Testis (tissue), 3 donors: Measurements from ENCODE around the gene AP2B1. TPM values are rescaled to one million over a fixed set of nuclear protein-coding genes. Genes with fewer than 3 reads are reported as not detected.

ENCODE experiments used
- DNase-seq: peaks from one replicate; pipeline ENCODE4 v3.0.0-alpha.2; 2019
- H3K27ac ChIP-seq, 2 donors: fragments of 200-600 bp; sonication (generic); one replicate each; pipeline ENCODE4 v1.5.1; 2019
- H3K27me3 ChIP-seq: fragments of 200-600 bp; sonication (generic); one replicate; pipeline ENCODE4 v1.5.1; 2019
- H3K36me3 ChIP-seq: fragments of 200-600 bp; sonication (generic); one replicate; pipeline ENCODE4 v1.5.1; 2017; ENCODE audit warnings: low read depth; ENCODE audit errors: missing control alignments
- H3K4me1 ChIP-seq: fragments of 200-600 bp; sonication (generic); one replicate; pipeline ENCODE4 v1.5.1; 2019
- H3K4me3 ChIP-seq, 2 donors: fragments of 200-600 bp; sonication (generic); one replicate each; pipeline ENCODE4 v1.5.1; 2017 to 2019
- H3K9me3 ChIP-seq: fragments of 200-600 bp; sonication (generic); one replicate; pipeline ENCODE4 v1.5.1; 2017
- CTCF ChIP-seq, 3 experiments: fragments of 450-650 bp in 2 of 3; fragments of 200-600 bp in 1 of 3; sonication (generic) in 1 of 3; IDR thresholded peaks; one replicate each; pipeline ENCODE4 v1.5.1; 2016 to 2019; ENCODE audit warnings: antibody characterized with exemption in 3 of 3, mild to moderate bottlenecking in 2 of 3, moderate library complexity in 1 of 3
- POLR2A ChIP-seq: fragments of 450-650 bp; IDR thresholded peaks from one replicate; pipeline ENCODE4 v1.6.1; 2017; ENCODE audit warnings: antibody characterized with exemption, mild to moderate bottlenecking, moderate library complexity
- WGBS, 2 donors: methylation state at CpG; one replicate each; pipeline ENCODE4 v1.1.5; 2018; 5-methylcytosine and 5-hydroxymethylcytosine counted together
- intact Hi-C: fragments of 100-400 bp; cut with DNase I; formaldehyde crosslinking; loops from one replicate; pipeline ENCODE4 v1.15.1; 2023; ENCODE audit warnings: low total_unique reads
- polyA plus RNA-seq: library from polyadenylated mRNA; stranded (reverse); fragments of 350-450 nt; fragmentation: Illumina TruSeq; extraction: RNeasy Lipid Tissue Mini Kit (QIAGEN cat#74804); gene quantifications from one replicate; pipeline ENCODE4 v1.2.3, GENCODE V29; 2014; ENCODE audit warnings: low read depth, low replicate concordance; ENCODE audit not compliant: insufficient read depth
- total RNA-seq, 2 donors: library from RNA; depleted of rRNA; stranded (reverse); fragments of >200 nt; gene quantifications; one replicate each; pipeline ENCODE4 v1.2.3, GENCODE V29; 2016

AP2B1 gene
- total and polyA plus RNA-seq, 3 donors from 2014 or later = 132 to 310 (median 147) TPM

- 81 to 91% methylated on average over 2 of the region's 2 CpGs for WGBS, 2 donors
- H3K4me3 ChIP-seq = no peak overlapping the region
- DNase-seq = no peak
- H3K27ac ChIP-seq = no peak overlapping the region
- no peaks in the 10 kb centered on the region for H3K36me3 ChIP-seq
- no peaks in the 10 kb centered on the region for H3K9me3 ChIP-seq
- H3K4me1 ChIP-seq = peaks cover under 1% of the 10 kb centered on the region
- H3K27me3 ChIP-seq = no peaks in the 10 kb centered on the region
- intact Hi-C loops = no loop called here
- TF ChIP-seq POLR2A = no peak
- TF ChIP-seq CTCF (IDR thresholded peaks at IDR 0.05) = no peak
Measured at GRCh38 chr17:35725802-35726126, 138.6 kb downstream of the AP2B1 start.

GRCh38 chr17:35726127-35726952 lies 139.2 kb downstream of the AP2B1 start:
- Histone ChIP-seq H3K27me3 (no peaks in the 10 kb centered on the region), H3K27ac (no peak overlapping the region), H3K36me3 (no peaks in the 10 kb centered on the region), H3K4me3 (no peak overlapping the region), H3K9me3 (no peaks in the 10 kb centered on the region), H3K4me1 (peaks cover 6% of the 10 kb centered on the region)
- WGBS, 2 donors = 50 to 78% methylated on average over 6 of the region's 6 CpGs
- intact Hi-C loops = no loop called here
- DNase-seq = no peak
- no peak for TF ChIP-seq POLR2A
- no peak for TF ChIP-seq CTCF (IDR thresholded peaks at IDR 0.05)

- WGBS, 2 donors = 81 to 82% methylated on average over 5 of the region's 5 CpGs
- H3K4me1 ChIP-seq = peaks cover 6% of the 10 kb centered on the region
- H3K27me3 ChIP-seq = no peaks in the 10 kb centered on the region
- H3K9me3 ChIP-seq = no peaks in the 10 kb centered on the region
- no peaks in the 10 kb centered on the region for H3K36me3 ChIP-seq
- DNase-seq = no peak
- no peak for TF ChIP-seq POLR2A
- TF ChIP-seq CTCF (IDR thresholded peaks at IDR 0.05) = no peak
- no peak overlapping the region for H3K27ac ChIP-seq
- H3K4me3 ChIP-seq = no peak overlapping the region
- intact Hi-C loops = no loop called here
Measured at GRCh38 chr17:35726953-35727460, 139.9 kb downstream of the AP2B1 start.

- intact Hi-C loops = no loop called here
- Histone ChIP-seq H3K27me3 (no peaks in the 10 kb centered on the region), H3K4me3 (no peak overlapping the region), H3K36me3 (no peaks in the 10 kb centered on the region), H3K9me3 (no peaks in the 10 kb centered on the region), H3K4me1 (peaks cover 6% of the 10 kb centered on the region), H3K27ac (no peak overlapping the region)
- TF ChIP-seq POLR2A (no peak), CTCF (IDR thresholded peaks at IDR 0.05) (no peak)
- WGBS, 2 donors = 83 to 93% methylated on average over 5 of the region's 5 CpGs
- no peak for DNase-seq
Measured at GRCh38 chr17:35727635-35728034, 140.5 kb downstream of the AP2B1 start.

- DNase-seq = no peak
- no peak overlapping the region for H3K27ac ChIP-seq
- TF ChIP-seq CTCF (IDR thresholded peaks at IDR 0.05) (no peak), POLR2A (no peak)
- no peaks in the 10 kb centered on the region for H3K36me3 ChIP-seq
- no peaks in the 10 kb centered on the region for H3K27me3 ChIP-seq
- intact Hi-C loops = no loop called here
- peaks cover 6% of the 10 kb centered on the region for H3K4me1 ChIP-seq
- WGBS, 2 donors = 84 to 96% methylated on average over 3 of the region's 3 CpGs
- H3K4me3 ChIP-seq = no peak overlapping the region
- no peaks in the 10 kb centered on the region for H3K9me3 ChIP-seq
Measured at GRCh38 chr17:35728551-35728950, 141.4 kb downstream of the AP2B1 start.
